ENCODE results near the gene SIPA1. TPM values are rescaled to one million over a fixed set of nuclear protein-coding genes. Genes with fewer than 3 reads are reported as not detected.

SIPA1 gene
- total and polyA plus RNA-seq, 2 of the 8 experiments (the other 6 are each of a cell fraction or from before 2014, with no cell fraction given) = 35.3 to 72.2 TPM

DNA sequence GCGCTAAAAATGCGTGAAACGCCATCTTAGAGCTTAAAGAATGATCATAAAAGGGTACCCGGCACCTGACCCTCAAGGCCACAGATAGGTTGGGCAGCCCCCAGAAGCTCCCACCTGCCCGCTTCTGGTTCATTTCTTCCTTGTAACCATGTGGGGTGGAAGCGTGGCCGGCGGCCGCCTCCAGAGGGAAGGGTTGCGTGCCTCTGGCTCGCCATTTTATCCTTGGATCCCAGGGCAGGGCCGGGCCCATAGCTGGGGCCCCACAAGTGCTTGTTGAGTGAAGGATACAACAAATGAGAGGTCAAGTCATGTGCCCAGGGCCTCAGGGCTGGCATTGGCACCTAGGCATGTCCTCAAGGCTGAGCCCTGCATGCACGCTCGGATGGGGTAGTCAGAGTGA is 16.4 kb upstream of the SIPA1 start:
- no peak for FAIRE-seq
- no peak overlapping the region for H4K5ac ChIP-seq (ENCODE audit: insufficient read length, low read depth, low read length)
- H3K56ac ChIP-seq (replicated peaks; ENCODE audit: insufficient read length, low read depth, low read length) = no peak overlapping the region
- no peak overlapping the region for H2BK12ac ChIP-seq (ENCODE audit: low read depth, low read length)
- H3K9ac ChIP-seq (replicated peaks in 1 of 4; ENCODE audit: extremely low read depth in 1 of 4, low read depth in 3 of 4, low read length in 3 of 4) = no peak overlapping the region
- H3K23ac ChIP-seq (ENCODE audit: insufficient read length) = no peak overlapping the region
- no peak overlapping the region for H3K4me2 ChIP-seq (ENCODE audit: insufficient read depth in 1 of 2, low read depth in 2 of 2, low read length in 2 of 2)
- H3K23me2 ChIP-seq (ENCODE audit: low read depth, low read length) = peaks cover under 1% of the 10 kb centered on the region; the same call in 1 of the 2 replicates
- peaks cover 8 to 54% (median 26%) of the 10 kb centered on the region in 4 experiments; a peak in 7 of 8 replicates for H3K36me3 ChIP-seq (ENCODE audit: control insufficient read depth in 2 of 4, insufficient read depth in 4 of 4, low read length in 3 of 4)
- no peaks in the 10 kb centered on the region for H3K27me3 ChIP-seq (replicated peaks in 1 of 4; ENCODE audit: control insufficient read depth in 3 of 4, extremely low read depth in 1 of 4, insufficient read depth in 3 of 4, low read length in 3 of 4)
- ChIA-PET CTCF (ENCODE audit: partially characterized antibody) (interaction anchor here (0.9 to 1.1 kb wide), 2 partner anchors 9 to 11 kb away, joined by 3 to 5 read pairs; no protein-coding TSS in a partner anchor), POLR2A (ENCODE audit: partially characterized antibody) (interaction anchor here (1.3 to 5.7 kb wide), 2 partner anchors 16 to 23 kb away, joined by 4 to 38 read pairs; partner anchors contain the start of gene SIPA1)
- WGBS, 2 experiments (ENCODE audit: extremely low coverage in 1 of 2, insufficient coverage in 1 of 2, insufficient read length in 1 of 2, insufficient replicate concordance in 2 of 2, low coverage in 1 of 2, low lambda C conversion rate in 2 of 2, missing lambda C conversion rate in 1 of 2) = 96% methylated on average over 14 of the region's 14 CpGs; no CpG with 5 or more reads in 1 of the 2 experiments
- H3K4me3 ChIP-seq (ENCODE audit: extremely low read depth in 1 of 4, insufficient read depth in 2 of 4, low read depth in 3 of 4, low read length in 4 of 4) = no peak overlapping the region
- no peak overlapping the region for H3K14ac ChIP-seq (ENCODE audit: insufficient read length)
- no peak overlapping the region for H2BK120ac ChIP-seq (replicated peaks; ENCODE audit: low read depth, low read length)
- no peak overlapping the region for H2BK5ac ChIP-seq (ENCODE audit: low read depth, low read length)
- no peak overlapping the region for H4K8ac ChIP-seq (ENCODE audit: extremely low read depth, insufficient read depth, low read length)
- H3K4ac ChIP-seq (replicated peaks; ENCODE audit: insufficient read length, low read depth, low read length) = no peak overlapping the region
- peaks cover 16% of the 10 kb centered on the region for H3K79me1 ChIP-seq (ENCODE audit: low read depth, low read length)
- no peak overlapping the region for H3K18ac ChIP-seq (ENCODE audit: extremely low read depth, low read length)
- peaks cover 0 to 7% (median 3%) of the 10 kb centered on the region in 4 experiments; a peak in 2 of 7 replicates for H3K4me1 ChIP-seq (replicated peaks in 1 of 4; ENCODE audit: control insufficient read depth in 3 of 4, insufficient read depth in 4 of 4, low read length in 3 of 4)
- H3K79me2 ChIP-seq (ENCODE audit: control insufficient read depth in 1 of 2, insufficient read depth in 2 of 2, low read length in 2 of 2) = peaks cover 3 to 13% of the 10 kb centered on the region in 2 experiments
- H2BK15ac ChIP-seq (ENCODE audit: low read length) = no peak overlapping the region
- no peak overlapping the region for H2AFZ ChIP-seq (ENCODE audit: low read length)
- no peak for DNase-seq (ENCODE audit: low read depth in 1 of 2, low spot score in 2 of 2)
- H2BK20ac ChIP-seq (ENCODE audit: low read length) = no peak overlapping the region
- no peak overlapping the region for H3K27ac ChIP-seq (ENCODE audit: low read depth, low read length)
- no peaks in the 10 kb centered on the region for H3K9me3 ChIP-seq (ENCODE audit: insufficient read depth in 2 of 2, low read depth in 1 of 2, low read length in 1 of 2)
- H4K91ac ChIP-seq (replicated peaks; ENCODE audit: insufficient read length, low read length) = no peak overlapping the region
- peaks cover 5 to 43% of the 10 kb centered on the region in 2 experiments for H4K20me1 ChIP-seq (replicated peaks in 1 of 2; ENCODE audit: control insufficient read depth in 1 of 2, insufficient read depth in 2 of 2, low read length in 2 of 2)
- H2AK5ac ChIP-seq (ENCODE audit: low read depth, low read length) = no peak overlapping the region
- TF ChIP-seq RNF2 (IDR thresholded peaks at IDR 0.05; ENCODE audit: borderline replicate concordance, low read depth, low read length, missing control alignments, poor library complexity, severe bottlenecking) = no peak
- no peak for TF ChIP-seq CHD2 (IDR thresholded peaks at IDR 0.05; ENCODE audit: low read length)
- no peak for TF ChIP-seq SP2 (IDR thresholded peaks at IDR 0.05; ENCODE audit: low read length)
- no peak for TF ChIP-seq ASH2L (IDR thresholded peaks at IDR 0.05; ENCODE audit: low read length)
- no peak for TF ChIP-seq JUN (IDR thresholded peaks at IDR 0.05; ENCODE audit: low read depth, low read length)
- TF ChIP-seq POLR2A (IDR thresholded peaks at IDR 0.05; ENCODE audit: control extremely low read depth in 1 of 2, low read depth in 2 of 2, low read length in 2 of 2) = no peak
- no peak for TF ChIP-seq SP1 (IDR thresholded peaks at IDR 0.05; ENCODE audit: low read depth, low read length)
- TF ChIP-seq BACH1 (IDR thresholded peaks at IDR 0.05; ENCODE audit: low read length) = no peak
- TF ChIP-seq ZNF274 (IDR thresholded peaks at IDR 0.05; ENCODE audit: borderline replicate concordance, extremely low read depth, low read length) = no peak
- no peak for TF ChIP-seq CBX8 (IDR thresholded peaks at IDR 0.05; ENCODE audit: borderline replicate concordance, low read depth, low read length)
- TF ChIP-seq, protein P1, sequence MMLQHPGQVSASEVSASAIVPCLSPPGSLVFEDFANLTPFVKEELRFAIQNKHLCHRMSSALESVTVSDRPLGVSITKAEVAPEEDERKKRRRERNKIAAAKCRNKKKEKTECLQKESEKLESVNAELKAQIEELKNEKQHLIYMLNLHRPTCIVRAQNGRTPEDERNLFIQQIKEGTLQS (IDR thresholded peaks at IDR 0.05; ENCODE audit: insufficient read depth, low read depth, low read length) = no peak
- no peak for TF ChIP-seq NANOG (IDR thresholded peaks at IDR 0.05; ENCODE audit: insufficient read depth, low read depth, low read length, poor library complexity, severe bottlenecking)
- TF ChIP-seq BCL11A (IDR thresholded peaks at IDR 0.05; ENCODE audit: low read depth in 2 of 2, low read length in 2 of 2) = no peak
- TF ChIP-seq SRF (IDR thresholded peaks at IDR 0.05; ENCODE audit: low read depth, low read length) = no peak
- TF ChIP-seq POU5F1 (IDR thresholded peaks at IDR 0.05; ENCODE audit: low read depth, low read length) = no peak

Data from H1 (cell line).